Bronchial epithelial cell (primary cell): ENCODE results near the gene NMUR2. TPM values are rescaled to one million over a fixed set of nuclear protein-coding genes. Genes with fewer than 3 reads are reported as not detected.

Source experiments
- DNase-seq: peaks from one replicate; pipeline ENCODE4 v3.0.0-alpha.2; 2010; ENCODE audit warnings: low read depth
- FAIRE-seq: peaks from 2 replicates; lab custom pipeline; 2011; peaks lifted over from hg19 to GRCh38; lab: Jason Lieb, UNC
- H3K27me3 ChIP-seq: 2 replicates; pipeline ENCODE4 v1.5.1; 2011; ENCODE audit warnings: low read length; ENCODE audit not compliant: control insufficient read depth, insufficient read depth
- H3K36me3 ChIP-seq: 2 replicates; pipeline ENCODE4 v1.5.1; 2011; ENCODE audit warnings: low read length; ENCODE audit not compliant: control insufficient read depth, insufficient read depth
- H3K4me3 ChIP-seq: 2 replicates; pipeline ENCODE4 v1.5.1; 2011; ENCODE audit warnings: mild to moderate bottlenecking, low read depth, low read length, control low read depth
- total RNA-seq: library from RNA; depleted of rRNA; stranded (reverse); fragments of >200 nt; gene quantifications from 2 replicates; pipeline ENCODE4 v1.2.1, GENCODE V29; 2014
- TF ChIP-seq, protein P1 (sequence below): IDR thresholded peaks from 2 replicates; pipeline ENCODE4 v1.5.1; 2011; ENCODE audit warnings: mild to moderate bottlenecking, moderate library complexity, low read length, control low read depth, inconsistent platforms; ENCODE audit not compliant: insufficient read depth, severe bottlenecking

Gene NMUR2
- not detected in 2 replicates for total RNA-seq

DNA sequence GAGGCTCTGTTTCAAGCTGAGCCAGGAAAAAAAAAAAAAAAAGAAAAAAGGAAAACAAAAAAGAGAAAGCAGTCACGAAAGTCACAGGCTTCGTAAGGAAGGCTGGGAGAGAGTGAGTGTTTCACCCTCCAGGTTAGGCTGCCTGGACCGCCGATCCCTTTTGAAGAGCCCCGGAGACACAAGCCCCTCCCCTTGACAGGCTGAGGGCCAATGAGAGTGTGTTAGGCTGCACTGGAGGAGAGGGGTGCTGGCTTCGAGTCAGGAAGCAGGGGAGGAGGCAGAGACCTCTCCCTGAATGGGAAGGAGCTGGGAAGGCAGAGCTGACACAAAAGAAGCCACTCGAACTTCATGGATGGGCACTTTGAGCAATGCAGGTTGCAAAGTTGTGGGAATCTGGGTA, at the start of gene NMUR2:
Gene NMUR2 (minus strand): TSS at position 135 of the 400 bp plus-strand sequence. CDS start 166 bp downstream, outside the sequence.
- no peak within 1 kb of the TSS for H3K4me3 ChIP-seq
- FAIRE-seq = no peak
- TF ChIP-seq, protein P1, sequence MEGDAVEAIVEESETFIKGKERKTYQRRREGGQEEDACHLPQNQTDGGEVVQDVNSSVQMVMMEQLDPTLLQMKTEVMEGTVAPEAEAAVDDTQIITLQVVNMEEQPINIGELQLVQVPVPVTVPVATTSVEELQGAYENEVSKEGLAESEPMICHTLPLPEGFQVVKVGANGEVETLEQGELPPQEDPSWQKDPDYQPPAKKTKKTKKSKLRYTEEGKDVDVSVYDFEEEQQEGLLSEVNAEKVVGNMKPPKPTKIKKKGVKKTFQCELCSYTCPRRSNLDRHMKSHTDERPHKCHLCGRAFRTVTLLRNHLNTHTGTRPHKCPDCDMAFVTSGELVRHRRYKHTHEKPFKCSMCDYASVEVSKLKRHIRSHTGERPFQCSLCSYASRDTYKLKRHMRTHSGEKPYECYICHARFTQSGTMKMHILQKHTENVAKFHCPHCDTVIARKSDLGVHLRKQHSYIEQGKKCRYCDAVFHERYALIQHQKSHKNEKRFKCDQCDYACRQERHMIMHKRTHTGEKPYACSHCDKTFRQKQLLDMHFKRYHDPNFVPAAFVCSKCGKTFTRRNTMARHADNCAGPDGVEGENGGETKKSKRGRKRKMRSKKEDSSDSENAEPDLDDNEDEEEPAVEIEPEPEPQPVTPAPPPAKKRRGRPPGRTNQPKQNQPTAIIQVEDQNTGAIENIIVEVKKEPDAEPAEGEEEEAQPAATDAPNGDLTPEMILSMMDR = no peak
- H3K27me3 ChIP-seq = no peaks in the 10 kb centered on the region
- no peaks in the 10 kb centered on the region for H3K36me3 ChIP-seq
- no peak for DNase-seq

DNA sequence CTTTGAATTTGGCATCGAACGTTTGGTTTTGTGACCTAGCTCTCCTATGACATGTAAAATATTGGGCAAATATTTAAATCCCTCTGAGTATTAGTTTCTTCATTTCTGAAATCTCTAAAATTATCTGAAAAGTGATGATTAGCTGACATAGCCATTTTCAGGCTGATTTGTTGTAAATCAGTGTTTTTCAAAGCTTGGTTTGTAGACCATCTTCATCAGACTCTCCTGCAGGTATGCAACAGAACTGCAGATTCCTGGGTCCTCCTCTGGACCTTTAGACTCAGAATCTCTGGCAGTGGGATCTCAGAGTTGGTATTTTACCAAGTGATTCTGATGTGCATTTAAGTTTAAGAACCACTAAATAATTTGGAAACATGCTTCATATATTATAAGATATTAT, 38.9 kb upstream of the NMUR2 start:
- no peak for FAIRE-seq
- Histone ChIP-seq H3K4me3 (no peak overlapping the region), H3K36me3 (no peaks in the 10 kb centered on the region), H3K27me3 (no peaks in the 10 kb centered on the region)
- no peak for DNase-seq
- TF ChIP-seq, protein P1 = no peak

DNA sequence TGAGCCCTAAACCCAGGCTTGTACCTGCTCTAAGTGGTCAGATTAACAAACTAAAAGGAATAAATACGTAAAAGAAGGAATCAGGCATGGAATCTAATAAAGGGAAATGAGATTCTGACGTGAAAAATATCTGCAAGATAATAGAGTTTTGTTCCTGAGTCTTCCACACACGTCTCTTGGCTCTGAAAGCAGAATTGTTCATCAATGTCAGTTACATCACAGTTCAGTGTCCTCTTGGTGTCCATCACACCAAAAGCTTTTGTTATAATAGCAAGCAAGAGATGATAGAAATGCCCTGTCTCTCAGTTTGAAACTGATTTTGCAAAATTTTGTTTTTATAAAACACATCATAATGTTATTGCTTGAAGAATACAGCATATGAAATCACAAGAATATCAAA, 34.7 kb upstream of the NMUR2 start:
- FAIRE-seq (no peak), DNase-seq (no peak)
- Histone ChIP-seq H3K27me3 (no peaks in the 10 kb centered on the region), H3K4me3 (no peak overlapping the region), H3K36me3 (no peaks in the 10 kb centered on the region)
- TF ChIP-seq, protein P1 = no peak

- DNase-seq (no peak), FAIRE-seq (no peak)
- no peaks in the 10 kb centered on the region for H3K36me3 ChIP-seq
- TF ChIP-seq, protein P1 = no peak
- H3K4me3 ChIP-seq = no peak overlapping the region
- no peaks in the 10 kb centered on the region for H3K27me3 ChIP-seq
These were observed 32.8 kb upstream of the NMUR2 start for GRCh38 chr5:152437866-152438265.

DNA sequence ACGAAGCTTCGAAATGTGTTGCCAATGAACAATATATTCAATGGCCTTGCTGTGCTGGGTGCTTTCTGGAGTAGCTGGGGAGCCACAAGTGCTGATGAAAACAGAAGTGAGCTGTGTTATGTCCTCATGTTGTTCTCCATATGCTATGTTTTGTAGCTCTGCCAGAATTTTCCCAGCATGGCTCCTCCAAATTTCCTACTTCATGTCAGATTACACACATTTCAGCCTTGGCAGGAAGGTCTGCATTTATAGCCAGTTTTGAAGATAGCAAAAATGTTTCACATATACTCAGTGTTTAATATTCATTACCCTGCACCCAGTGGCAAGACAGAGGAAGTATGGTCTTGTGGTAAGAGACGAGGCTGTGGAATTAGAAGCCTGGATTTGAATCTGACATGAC, 22.6 kb upstream of the NMUR2 start:
- Histone ChIP-seq H3K36me3 (no peaks in the 10 kb centered on the region), H3K27me3 (no peaks in the 10 kb centered on the region), H3K4me3 (no peak overlapping the region)
- TF ChIP-seq, protein P1 = no peak
- no peak for DNase-seq
- no peak for FAIRE-seq

DNA sequence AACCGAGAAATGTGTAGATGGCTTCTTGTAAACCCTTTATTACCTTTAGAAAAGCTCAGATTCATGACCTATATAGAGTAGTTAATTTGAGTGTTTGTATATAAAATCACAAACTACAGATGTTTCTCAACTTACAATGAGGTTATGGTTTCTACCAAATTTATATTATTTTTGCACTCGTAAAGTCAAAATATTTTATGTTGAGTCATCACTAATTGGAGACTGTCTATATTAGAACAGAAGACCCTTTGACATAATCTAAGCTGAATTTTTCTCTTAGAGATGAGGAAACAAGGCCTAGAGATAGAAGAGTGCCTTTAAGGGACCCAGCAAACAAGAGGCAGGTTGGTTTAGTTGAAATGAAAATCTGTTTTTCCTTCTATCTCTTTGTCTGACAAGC, 20.0 kb upstream of the NMUR2 start:
- Histone ChIP-seq H3K27me3 (no peaks in the 10 kb centered on the region), H3K36me3 (no peaks in the 10 kb centered on the region), H3K4me3 (no peak overlapping the region)
- FAIRE-seq (no peak), DNase-seq (no peak)
- TF ChIP-seq, protein P1 = no peak
